Smooth muscle cell (in vitro differentiated cells): ENCODE data around the gene ITPRIPL2. TPM values are rescaled to one million over a fixed set of nuclear protein-coding genes. Genes with fewer than 3 reads are reported as not detected.

Experiments used
- DNase-seq: peaks from one replicate; lab custom pipeline; 2025; ENCODE audit not compliant: unreplicated experiment; lab: John Stamatoyannopoulos, UW
- H2AFZ ChIP-seq: fragments of 200-600 bp; sonication (generic); 2 replicates; pipeline ENCODE4 v1.6.0; 2016; ENCODE audit warnings: antibody characterized with exemption, low read depth, mild to moderate bottlenecking
- H3F3A ChIP-seq: fragments of 200-600 bp; sonication (generic); 2 replicates; pipeline ENCODE4 v1.6.0; 2017; ENCODE audit warnings: antibody characterized with exemption, low read depth
- H3K27ac ChIP-seq: fragments of 200-600 bp; sonication (generic); 2 replicates; pipeline ENCODE4 v1.5.1; 2016; ENCODE audit warnings: low read depth, mild to moderate bottlenecking
- H3K27me3 ChIP-seq: fragments of 200-600 bp; sonication (generic); 2 replicates; pipeline ENCODE4 v1.6.1; 2016; ENCODE audit warnings: low read depth, mild to moderate bottlenecking
- H3K36me3 ChIP-seq: fragments of 200-600 bp; sonication (generic); 2 replicates; pipeline ENCODE4 v1.5.1; 2016; ENCODE audit warnings: low read depth
- H3K4me1 ChIP-seq: fragments of 200-600 bp; sonication (generic); 2 replicates; pipeline ENCODE4 v1.5.1; 2016; ENCODE audit warnings: low read depth
- H3K4me2 ChIP-seq: fragments of 200-600 bp; sonication (generic); 2 replicates; pipeline ENCODE4 v1.6.0; 2016; ENCODE audit warnings: mild to moderate bottlenecking
- H3K4me3 ChIP-seq: fragments of 200-600 bp; sonication (generic); 2 replicates; pipeline ENCODE4 v1.5.1; 2016; ENCODE audit warnings: mild to moderate bottlenecking
- H3K79me2 ChIP-seq: fragments of 200-600 bp; sonication (generic); 2 replicates; pipeline ENCODE4 v1.6.0; 2016; ENCODE audit warnings: low read depth, mild to moderate bottlenecking
- H3K9ac ChIP-seq: fragments of 200-600 bp; sonication (generic); 2 replicates; pipeline ENCODE4 v1.6.0; 2016; ENCODE audit warnings: low read depth
- H3K9me3 ChIP-seq: fragments of 200-600 bp; sonication (generic); replicated peaks from 2 replicates; pipeline ENCODE4 v1.5.1; 2016; ENCODE audit warnings: low read depth
- H4K20me1 ChIP-seq: fragments of 200-600 bp; sonication (generic); 2 replicates; pipeline ENCODE4 v1.6.0; 2016; ENCODE audit warnings: low read depth
- WGBS: methylation state at CpG from one replicate; pipeline ENCODE4 v1.1.7; 2016; ENCODE audit warnings: low lambda C conversion rate; 5-methylcytosine and 5-hydroxymethylcytosine counted together
- polyA plus RNA-seq: library from polyadenylated mRNA; unstranded; fragments of >200 nt; fragmentation: Nextera tagmentation; extraction: Ambion mirVana; gene quantifications from 2 replicates; pipeline ENCODE4 v1.2.1, GENCODE V29; 2016
- total RNA-seq: library from RNA; depleted of rRNA; stranded (reverse); fragments of >200 nt; gene quantifications from 2 replicates; pipeline ENCODE4 v1.2.3, GENCODE V29; 2014
- TF ChIP-seq, protein P1 (sequence below): fragments of 200-600 bp; sonication (generic); IDR thresholded peaks from 2 replicates; pipeline ENCODE4 v1.5.1; 2017; ENCODE audit warnings: borderline replicate concordance, mild to moderate bottlenecking, antibody characterized with exemption; ENCODE audit not compliant: insufficient read depth, poor library complexity, severe bottlenecking

ITPRIPL2 gene
- total and polyA plus RNA-seq, 2 experiments from 2014 or later: 16.4 to 26.4 TPM

DNA sequence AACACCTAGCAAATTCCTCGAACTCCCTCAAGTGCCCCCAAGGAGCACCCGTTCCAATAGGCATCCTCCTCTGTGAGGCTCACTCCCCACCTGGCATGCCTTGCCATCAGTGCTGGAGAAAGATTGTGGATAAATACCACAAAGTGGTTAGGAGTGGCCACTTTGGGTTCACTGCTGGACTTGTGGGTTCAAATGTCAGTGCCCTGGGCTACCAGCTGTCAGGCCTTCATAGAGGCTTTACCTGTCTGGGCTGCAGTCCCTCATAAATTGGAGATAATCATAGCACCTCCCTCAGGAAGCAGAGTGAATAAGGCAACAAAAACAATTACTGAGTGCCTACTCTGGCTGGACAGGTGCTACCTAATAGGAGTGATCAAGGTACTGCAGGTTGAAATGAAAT lies 52.7 kb downstream of the ITPRIPL2 start:
- H3K79me2 ChIP-seq: no peaks in the 10 kb centered on the region
- no peak for DNase-seq
- no peak overlapping the region for H3K4me2 ChIP-seq
- 83% methylated on average over 2 of the region's 2 CpGs for WGBS
- H3F3A ChIP-seq: no peaks in the 10 kb centered on the region
- no peak overlapping the region for H3K27ac ChIP-seq
- H3K36me3 ChIP-seq: no peaks in the 10 kb centered on the region
- no peaks in the 10 kb centered on the region for H4K20me1 ChIP-seq
- TF ChIP-seq, protein P1, sequence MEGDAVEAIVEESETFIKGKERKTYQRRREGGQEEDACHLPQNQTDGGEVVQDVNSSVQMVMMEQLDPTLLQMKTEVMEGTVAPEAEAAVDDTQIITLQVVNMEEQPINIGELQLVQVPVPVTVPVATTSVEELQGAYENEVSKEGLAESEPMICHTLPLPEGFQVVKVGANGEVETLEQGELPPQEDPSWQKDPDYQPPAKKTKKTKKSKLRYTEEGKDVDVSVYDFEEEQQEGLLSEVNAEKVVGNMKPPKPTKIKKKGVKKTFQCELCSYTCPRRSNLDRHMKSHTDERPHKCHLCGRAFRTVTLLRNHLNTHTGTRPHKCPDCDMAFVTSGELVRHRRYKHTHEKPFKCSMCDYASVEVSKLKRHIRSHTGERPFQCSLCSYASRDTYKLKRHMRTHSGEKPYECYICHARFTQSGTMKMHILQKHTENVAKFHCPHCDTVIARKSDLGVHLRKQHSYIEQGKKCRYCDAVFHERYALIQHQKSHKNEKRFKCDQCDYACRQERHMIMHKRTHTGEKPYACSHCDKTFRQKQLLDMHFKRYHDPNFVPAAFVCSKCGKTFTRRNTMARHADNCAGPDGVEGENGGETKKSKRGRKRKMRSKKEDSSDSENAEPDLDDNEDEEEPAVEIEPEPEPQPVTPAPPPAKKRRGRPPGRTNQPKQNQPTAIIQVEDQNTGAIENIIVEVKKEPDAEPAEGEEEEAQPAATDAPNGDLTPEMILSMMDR: no peak
- H3K9me3 ChIP-seq: no peaks in the 10 kb centered on the region
- no peak overlapping the region for H3K4me3 ChIP-seq
- no peaks in the 10 kb centered on the region for H3K27me3 ChIP-seq
- peaks cover 8% of the 10 kb centered on the region for H3K4me1 ChIP-seq
- no peak overlapping the region for H2AFZ ChIP-seq
- H3K9ac ChIP-seq: no peak overlapping the region

DNA sequence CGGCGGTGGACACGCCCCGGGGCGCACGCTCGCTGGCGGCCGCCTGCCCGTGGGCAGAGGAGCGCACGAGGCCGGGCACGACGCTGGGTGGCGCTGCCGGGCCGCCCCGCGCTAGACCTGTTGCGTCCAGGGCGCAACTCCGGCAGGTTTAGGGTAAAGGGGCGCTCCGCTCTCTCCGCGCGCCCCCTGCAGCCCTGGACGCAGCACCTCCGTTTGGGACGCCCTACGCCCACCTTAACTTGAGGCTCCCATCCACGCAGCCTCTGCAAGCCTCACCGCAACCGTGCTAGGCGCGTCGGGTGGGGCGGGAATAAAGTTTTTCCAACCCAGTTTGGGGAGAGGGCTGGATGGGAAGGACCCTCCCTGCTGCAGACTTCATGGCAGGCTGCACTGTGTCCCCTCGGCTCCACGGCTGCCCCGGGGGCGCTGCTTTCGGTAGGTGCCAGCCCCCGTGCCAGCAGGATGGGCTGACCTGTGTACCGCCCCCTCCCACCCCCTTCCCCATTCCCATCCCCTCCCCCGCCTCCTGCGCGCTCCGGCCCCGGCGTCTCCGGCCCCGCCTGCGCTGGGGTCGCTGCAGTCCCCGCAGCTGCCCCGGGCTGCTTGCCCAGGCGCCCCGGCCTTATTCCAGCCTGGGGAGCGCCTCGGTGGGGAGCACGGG lies 54.1 kb downstream of the ITPRIPL2 start, which contains the start of gene SYT17:
Gene SYT17, plus strand, starts transcription at position 531 of the 661 bp plus-strand sequence. CDS start 407 bp downstream, outside the sequence.
- H3K4me2 ChIP-seq: peak within 1 kb of the TSS; percentile 97
- H3K9ac ChIP-seq: no peak within 1 kb of the TSS
- H3K79me2 ChIP-seq: no peaks in the 10 kb centered on the region
- peak; percentile 27 for DNase-seq
- H3K27me3 ChIP-seq: no peaks in the 10 kb centered on the region
- H3K27ac ChIP-seq: no peak within 1 kb of the TSS
- no peaks in the 10 kb centered on the region for H3K9me3 ChIP-seq
- no peaks in the 10 kb centered on the region for H3K36me3 ChIP-seq
- peaks cover 8% of the 10 kb centered on the region for H3K4me1 ChIP-seq
- H3K4me3 ChIP-seq: peak within 1 kb of the TSS; percentile 70
- 1% methylated on average over 52 of the region's 63 CpGs for WGBS
- H2AFZ ChIP-seq: peak within 1 kb of the TSS; percentile 86
- no peaks in the 10 kb centered on the region for H4K20me1 ChIP-seq
- TF ChIP-seq, protein P1: peak; percentile 70
- no peaks in the 10 kb centered on the region for H3F3A ChIP-seq

DNA sequence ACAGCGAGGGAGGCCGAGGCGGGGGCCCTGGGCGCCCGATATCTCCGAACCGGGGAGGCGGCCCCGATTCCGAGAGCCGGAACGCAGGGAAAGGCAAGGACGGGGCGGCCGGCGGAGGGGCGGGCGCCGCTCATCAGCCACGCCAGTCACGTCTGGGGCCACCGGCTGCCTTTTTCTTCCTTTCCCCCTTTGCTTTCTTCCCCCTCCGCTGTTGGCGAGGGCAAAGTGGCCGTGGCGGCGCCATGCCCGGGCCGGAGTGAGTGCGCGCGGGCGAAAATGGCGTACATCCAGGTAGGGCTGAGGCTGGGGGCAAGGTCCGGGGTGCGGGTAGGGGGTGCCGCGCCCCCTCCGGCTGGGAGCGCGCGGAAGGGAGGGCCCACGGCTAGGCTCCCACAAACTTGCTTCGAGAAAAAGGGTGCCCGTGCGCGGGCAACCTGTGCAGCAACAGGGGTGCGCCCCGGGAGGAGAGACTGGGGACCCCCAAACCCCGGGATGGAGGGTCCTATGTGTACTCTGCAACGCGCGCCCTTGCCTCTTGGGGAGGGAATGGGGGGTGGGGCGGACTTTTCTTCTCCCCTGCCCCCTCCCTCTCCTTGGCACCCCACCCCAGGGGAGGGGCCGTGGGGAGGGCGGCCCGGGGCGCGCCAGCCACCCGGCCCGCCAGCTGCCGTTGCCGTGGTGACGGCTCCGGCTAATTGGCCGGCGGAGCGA lies 54.8 kb downstream of the ITPRIPL2 start:
- Histone ChIP-seq H3K27ac (no peak overlapping the region), H3K9ac (no peak overlapping the region), H3K4me3 (peak overlapping the region; percentile 70), H3K79me2 (no peaks in the 10 kb centered on the region), H2AFZ (peak overlapping the region; percentile 86), H3K27me3 (no peaks in the 10 kb centered on the region), H3K4me2 (peak overlapping the region; percentile 97), H4K20me1 (no peaks in the 10 kb centered on the region), H3K9me3 (no peaks in the 10 kb centered on the region), H3F3A (no peaks in the 10 kb centered on the region), H3K36me3 (no peaks in the 10 kb centered on the region), H3K4me1 (peaks cover 8% of the 10 kb centered on the region)
- TF ChIP-seq, protein P1: no peak
- no peak for DNase-seq
- under 1% methylated on average over 42 of the region's 68 CpGs for WGBS
